Osteocyte (in vitro differentiated cells): ENCODE data around the gene ITPKB. TPM values are rescaled to one million over a fixed set of nuclear protein-coding genes. Genes with fewer than 3 reads are reported as not detected.

ENCODE experiments used
- DNase-seq: peaks from one replicate; pipeline ENCODE4 v3.0.0; 2021; ENCODE audit warnings: mixed read lengths; ENCODE audit not compliant: unreplicated experiment; ENCODE audit errors: extremely low spot score
- H3K27ac Mint-ChIP-seq: one replicate; pipeline ENCODE4 v1.8.0; 2021; ENCODE audit warnings: mild to moderate bottlenecking, mixed read lengths; ENCODE audit not compliant: unreplicated experiment
- H3K27me3 Mint-ChIP-seq: one replicate; pipeline ENCODE4 v1.8.0; 2021; ENCODE audit warnings: mixed read lengths; ENCODE audit not compliant: unreplicated experiment
- H3K36me3 Mint-ChIP-seq: one replicate; pipeline ENCODE4 v1.8.0; 2021; ENCODE audit warnings: mixed read lengths; ENCODE audit not compliant: unreplicated experiment
- H3K4me1 Mint-ChIP-seq: one replicate; pipeline ENCODE4 v1.8.0; 2021; ENCODE audit warnings: mixed read lengths; ENCODE audit not compliant: unreplicated experiment
- H3K4me3 Mint-ChIP-seq: one replicate; pipeline ENCODE4 v1.8.0; 2021; ENCODE audit warnings: mild to moderate bottlenecking, moderate library complexity, mixed read lengths; ENCODE audit not compliant: unreplicated experiment
- H3K9me3 Mint-ChIP-seq: one replicate; pipeline ENCODE4 v1.8.0; 2021; ENCODE audit warnings: mixed read lengths; ENCODE audit not compliant: unreplicated experiment
- CTCF ChIP-seq: fragments of 200-600 bp; sonication (generic); IDR thresholded peaks from 2 replicates; pipeline ENCODE4 v1.5.0; 2021; ENCODE audit warnings: antibody characterized with exemption, mild to moderate bottlenecking, moderate library complexity
- total RNA-seq: library from RNA; stranded (reverse); gene quantifications from 2 replicates; pipeline ENCODE4 v1.2.1, GENCODE V29; 2021

The ITPKB gene
- total RNA-seq, 1 donor from 2014 or later = 28.3 TPM

- Mint-ChIP-seq H3K9me3 (no peaks in the 10 kb centered on the region), H3K36me3 (peaks cover 6% of the 10 kb centered on the region), H3K4me1 (peaks cover 11% of the 10 kb centered on the region), H3K4me3 (no peak overlapping the region), H3K27ac (no peak overlapping the region), H3K27me3 (no peaks in the 10 kb centered on the region)
- DNase-seq = no peak
- TF ChIP-seq CTCF = no peak
Measured at GRCh38 chr1:226696547-226696946, 42.5 kb downstream of the ITPKB start.

DNA sequence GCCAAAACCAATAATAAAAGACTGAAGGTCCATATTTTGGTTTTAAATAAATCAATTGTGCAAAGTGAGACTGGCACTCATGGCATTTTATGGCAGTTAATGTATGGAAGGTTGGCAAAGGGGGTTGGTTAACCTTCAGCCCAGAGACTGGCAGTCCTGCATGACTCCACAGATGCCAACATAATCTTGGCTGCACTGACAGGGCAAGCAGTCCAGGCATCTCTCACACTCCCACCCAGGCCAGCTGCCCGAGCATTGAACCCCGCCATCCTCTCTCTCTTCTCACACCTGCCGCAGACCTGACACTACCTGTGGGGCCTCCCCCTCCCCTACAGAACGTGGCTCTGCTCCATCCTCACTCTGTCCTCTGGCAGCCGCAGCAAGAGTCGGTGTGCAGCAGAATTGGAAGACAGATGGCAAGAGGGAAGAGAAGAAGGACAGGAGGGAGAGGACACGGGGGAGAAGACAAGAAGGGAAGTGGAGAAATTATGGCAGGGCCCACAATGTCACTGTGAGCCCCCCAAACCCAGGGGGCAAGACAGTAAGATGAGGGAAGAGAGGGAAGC lies 43.7 kb downstream of the ITPKB start:
- Mint-ChIP-seq H3K9me3 (no peaks in the 10 kb centered on the region), H3K36me3 (peaks cover 8% of the 10 kb centered on the region), H3K4me3 (no peak overlapping the region), H3K4me1 (peaks cover 13% of the 10 kb centered on the region), H3K27me3 (no peaks in the 10 kb centered on the region), H3K27ac (no peak overlapping the region)
- no peak for TF ChIP-seq CTCF
- DNase-seq = no peak

- peaks cover 22% of the 10 kb centered on the region for H3K4me1 Mint-ChIP-seq
- DNase-seq = no peak
- no peak overlapping the region for H3K4me3 Mint-ChIP-seq
- H3K27ac Mint-ChIP-seq = no peak overlapping the region
- no peaks in the 10 kb centered on the region for H3K27me3 Mint-ChIP-seq
- TF ChIP-seq CTCF = no peak
- no peaks in the 10 kb centered on the region for H3K9me3 Mint-ChIP-seq
- H3K36me3 Mint-ChIP-seq = peaks cover 6% of the 10 kb centered on the region
Measured at GRCh38 chr1:226692823-226693222, 46.3 kb downstream of the ITPKB start.

DNA sequence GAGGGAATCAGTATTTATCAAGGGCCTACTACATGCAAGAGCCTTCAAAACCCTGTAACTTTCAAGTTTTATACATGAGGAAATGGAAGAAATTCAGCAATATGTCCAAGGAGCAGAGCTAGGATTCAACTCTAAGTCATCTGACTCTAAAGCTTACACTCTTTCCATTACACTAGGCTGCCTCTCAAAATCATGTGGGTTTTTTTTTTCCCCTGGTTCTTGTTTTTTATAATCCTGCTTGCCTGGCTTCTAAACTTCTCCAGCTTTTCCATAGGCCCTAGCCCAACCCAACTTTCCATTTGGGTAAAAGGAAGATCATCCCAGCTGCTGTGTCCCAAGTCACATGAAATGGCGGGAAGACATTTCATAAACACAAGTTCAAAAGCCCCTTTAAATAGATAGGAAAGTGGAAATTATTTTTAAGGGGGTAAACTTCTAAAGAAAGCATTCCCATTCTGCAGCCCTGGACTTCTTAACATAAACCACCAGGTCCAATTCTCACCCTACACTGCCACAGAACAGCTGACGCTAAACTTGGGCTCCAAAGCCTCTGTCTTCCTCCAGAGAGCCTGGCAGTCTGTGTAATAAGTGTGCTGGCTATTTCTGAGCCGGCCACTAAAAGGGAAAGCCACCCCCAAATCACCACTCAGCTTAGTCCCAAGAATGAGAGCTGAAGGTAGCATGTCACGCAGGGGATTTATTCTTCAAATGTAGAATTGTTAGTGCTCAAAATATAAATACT lies 46.9 kb downstream of the ITPKB start:
- DNase-seq = no peak
- peaks cover 6% of the 10 kb centered on the region for H3K36me3 Mint-ChIP-seq
- no peak overlapping the region for H3K27ac Mint-ChIP-seq
- no peak for TF ChIP-seq CTCF
- peaks cover 16% of the 10 kb centered on the region for H3K4me1 Mint-ChIP-seq
- H3K27me3 Mint-ChIP-seq = no peaks in the 10 kb centered on the region
- H3K4me3 Mint-ChIP-seq = no peak overlapping the region
- H3K9me3 Mint-ChIP-seq = no peaks in the 10 kb centered on the region

- Mint-ChIP-seq H3K9me3 (no peaks in the 10 kb centered on the region), H3K36me3 (peaks cover 6% of the 10 kb centered on the region), H3K4me1 (peaks cover 14% of the 10 kb centered on the region), H3K27ac (no peak overlapping the region), H3K4me3 (no peak overlapping the region), H3K27me3 (no peaks in the 10 kb centered on the region)
- DNase-seq = no peak
- no peak for TF ChIP-seq CTCF
Measured at GRCh38 chr1:226691247-226691646, 47.8 kb downstream of the ITPKB start.
